T47D (cell line): ENCODE results near the gene DNM3.

Source experiments
- DNase-seq, 2 experiments: peaks; one replicate each; pipeline versions ENCODE4 v3.0.0 to v3.0.0-alpha.2; 2011 to 2012; ENCODE audit warnings: low read depth in 1 of 2, low spot score in 1 of 2
- JUND ChIP-seq: IDR thresholded peaks from 2 replicates; pipeline ENCODE4 v1.6.1; 2012; ENCODE audit warnings: low read depth
- in situ Hi-C: cut with HindIII; loops from 2 replicates; pipeline ENCODE4 v1.10.0; 2016; ENCODE audit warnings: low sequenced_read_pairs, low pct_unique_long_range_greater_than_20kb

DNM3 gene

DNA sequence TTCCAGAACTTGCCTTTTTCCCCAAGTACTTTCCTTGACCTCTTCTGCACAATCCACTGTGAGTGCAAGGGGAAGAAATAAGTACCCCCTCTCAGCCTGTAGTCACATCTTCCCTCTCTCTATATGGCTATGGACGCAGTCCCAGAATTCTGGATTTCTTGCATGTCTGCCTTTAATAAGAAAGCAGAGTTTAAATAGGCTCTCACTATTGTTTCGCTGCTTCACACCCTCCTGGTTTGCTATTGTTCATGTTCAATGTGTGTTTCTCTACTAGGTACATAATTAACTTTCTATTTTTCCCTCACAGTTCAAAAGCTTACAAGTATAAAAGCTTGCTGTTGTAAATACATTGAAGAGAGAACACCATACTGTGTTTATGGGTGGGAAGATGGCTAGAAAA lies 397.7 kb downstream of the DNM3 start:
- DNase-seq, result no peak
- TF ChIP-seq JUND, result no peak
- in situ Hi-C loops, result no loop called here

DNA sequence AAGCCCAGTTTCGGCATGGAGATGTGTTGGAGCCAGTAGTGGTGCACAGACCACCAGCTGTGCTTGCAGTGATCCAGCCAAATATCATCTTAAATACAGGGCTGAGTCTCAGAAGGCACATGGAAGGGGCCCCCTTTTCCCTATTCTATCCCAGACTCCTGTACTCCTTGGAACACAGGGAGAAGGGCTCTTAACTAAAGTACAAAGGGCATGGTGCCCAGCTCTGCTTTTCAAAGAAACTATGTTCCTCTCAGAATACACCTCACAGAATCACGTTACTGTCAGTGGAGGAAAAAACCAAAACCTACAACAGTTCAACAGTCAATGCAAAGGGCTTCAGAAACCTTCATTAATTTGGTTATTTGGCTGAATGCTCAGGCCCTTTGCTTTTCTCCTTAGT lies 398.6 kb downstream of the DNM3 start:
- no peak for TF ChIP-seq JUND
- in situ Hi-C loops, result no loop called here
- no peak for DNase-seq

DNA sequence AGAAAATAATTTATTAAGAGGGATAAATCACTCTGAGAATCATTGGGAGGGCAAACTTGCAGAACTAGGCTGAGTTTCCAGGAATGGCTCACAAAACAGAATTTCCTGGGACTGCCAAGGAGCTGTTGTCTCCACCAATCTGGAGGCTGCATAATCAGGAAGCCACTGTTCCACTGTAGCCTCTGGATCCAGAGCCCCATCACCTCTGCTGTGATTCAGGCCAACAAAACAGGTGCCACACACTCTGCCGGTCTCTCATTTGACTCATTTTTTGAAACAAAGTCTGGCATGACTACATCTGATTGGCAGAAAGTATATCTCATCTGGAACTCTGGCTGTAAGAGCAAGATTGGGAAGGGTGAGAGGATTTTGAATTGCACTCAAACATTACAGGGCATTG lies 400.2 kb downstream of the DNM3 start:
- no peak for DNase-seq
- in situ Hi-C loops, result no loop called here
- TF ChIP-seq JUND, result no peak

DNA sequence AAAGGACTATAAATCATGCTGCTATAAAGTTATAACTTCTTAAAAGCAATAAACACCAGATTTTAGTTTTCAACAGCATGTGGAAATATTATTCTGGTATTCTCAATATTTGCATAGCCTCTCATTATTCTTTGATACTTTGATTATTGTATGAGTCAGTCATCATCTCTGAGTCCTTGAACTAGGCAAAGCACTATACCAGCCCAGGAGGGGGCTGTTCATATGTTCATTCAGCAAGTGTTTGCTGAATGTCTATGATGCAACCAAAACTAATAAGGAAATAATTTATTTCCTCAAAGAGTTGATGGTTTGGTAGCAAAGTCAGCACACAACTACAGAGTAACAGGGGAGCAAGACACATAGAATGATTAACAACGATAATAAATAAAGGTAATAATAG lies 403.6 kb downstream of the DNM3 start:
- in situ Hi-C loops, result no loop called here
- no peak for TF ChIP-seq JUND
- peak in 1 of 2 experiments; percentile 12 for DNase-seq

DNA sequence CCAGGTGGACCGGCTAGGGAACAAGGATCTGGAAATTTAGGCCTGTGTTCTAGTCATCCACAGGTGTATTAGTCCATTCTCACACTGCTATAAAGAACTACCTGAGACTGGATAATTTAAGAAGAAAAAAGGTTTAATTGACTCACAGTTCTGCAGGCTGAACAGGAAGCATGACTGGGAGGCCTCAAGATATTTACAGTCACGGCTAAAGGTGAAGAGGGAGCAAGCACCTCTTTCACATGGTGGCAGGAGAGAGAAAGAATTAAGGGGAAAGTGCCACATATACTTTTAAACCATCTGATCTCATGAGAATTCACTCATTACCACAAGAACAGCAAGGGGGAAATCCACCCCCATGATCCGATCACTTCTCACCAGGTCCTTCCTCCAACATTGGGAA lies 404.5 kb downstream of the DNM3 start:
- in situ Hi-C loops, result no loop called here
- no peak for DNase-seq
- no peak for TF ChIP-seq JUND

DNA sequence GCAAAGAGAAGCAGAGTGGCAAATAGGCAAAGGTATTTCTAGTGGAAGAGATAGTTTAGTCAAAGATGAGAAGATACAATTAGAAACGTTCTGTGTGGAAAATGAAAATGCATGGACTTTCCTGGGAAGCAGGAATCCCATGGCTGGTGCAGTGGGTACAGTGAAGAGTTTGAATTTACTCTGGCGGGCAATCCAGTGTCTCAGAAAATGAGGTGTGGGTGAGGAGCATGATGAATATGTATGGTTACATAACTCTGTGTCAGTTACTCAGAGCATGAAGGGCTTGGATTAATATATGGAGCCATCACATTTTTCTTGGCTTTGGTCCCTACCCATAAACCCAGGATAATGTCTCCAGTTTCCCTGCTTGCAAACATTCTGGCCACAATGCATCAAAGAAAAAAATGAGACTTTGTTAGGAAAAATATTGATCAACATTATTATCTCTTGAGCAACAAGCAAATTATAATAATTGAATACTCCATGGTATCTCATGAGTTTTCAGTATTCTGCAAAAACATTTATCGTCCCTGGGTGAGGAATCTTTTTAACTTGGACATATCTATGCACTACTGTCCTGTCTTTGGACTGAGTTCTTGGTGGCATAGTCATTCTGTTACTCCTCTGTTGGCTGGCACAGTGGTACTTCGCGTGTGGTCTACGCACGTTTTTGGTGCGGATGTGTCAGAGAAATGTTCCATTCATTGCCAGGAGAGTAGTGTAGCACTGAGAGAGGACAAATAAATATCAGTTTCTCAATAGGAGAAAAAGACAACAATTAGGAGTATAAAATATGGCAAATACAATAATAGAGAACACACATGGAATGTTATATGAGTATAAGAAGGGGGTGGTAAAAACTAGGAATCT lies 405.5 kb downstream of the DNM3 start:
- no peak for TF ChIP-seq JUND
- DNase-seq, result no peak
- in situ Hi-C loops, result no loop called here

DNA sequence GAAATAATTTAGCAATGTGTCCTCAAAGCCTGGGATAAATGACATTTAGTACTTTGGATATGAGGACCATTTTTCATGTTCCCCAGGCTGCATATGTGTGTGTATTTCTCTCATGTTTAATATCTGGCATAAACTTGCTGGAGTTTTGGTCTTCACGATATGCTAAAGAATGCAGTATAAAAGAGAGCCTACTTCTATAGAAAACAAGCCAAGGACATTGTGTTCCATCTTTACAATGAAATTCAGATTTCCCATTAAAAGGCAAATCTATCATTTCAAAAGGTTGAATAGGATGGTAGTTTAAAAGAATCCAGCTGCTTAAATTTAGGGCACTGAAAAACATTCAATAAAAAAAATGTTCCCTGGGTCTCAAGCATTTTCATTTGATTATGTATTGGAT lies 410.2 kb downstream of the DNM3 start:
- in situ Hi-C loops, result no loop called here
- TF ChIP-seq JUND, result no peak
- DNase-seq, result no peak

DNA sequence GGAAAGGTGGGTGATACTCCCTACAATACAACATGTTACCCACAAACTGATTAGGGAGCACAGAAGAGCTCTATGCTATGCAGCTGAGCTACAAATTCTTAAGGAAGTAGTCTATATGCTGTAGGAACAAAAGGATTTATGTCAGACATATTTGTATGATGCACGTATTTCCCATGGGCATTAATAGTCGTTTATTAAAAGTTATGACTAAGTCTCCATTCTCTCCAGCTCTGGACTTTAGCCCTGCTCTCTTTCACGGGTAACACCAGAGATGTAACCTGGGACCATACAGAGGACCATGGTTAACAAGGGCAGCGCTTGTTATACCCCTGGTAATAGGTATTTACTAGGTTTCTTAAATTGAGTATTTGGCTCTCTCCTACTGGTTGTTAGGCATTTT lies 411.0 kb downstream of the DNM3 start:
- no peak for TF ChIP-seq JUND
- no peak for DNase-seq
- in situ Hi-C loops, result no loop called here

DNA sequence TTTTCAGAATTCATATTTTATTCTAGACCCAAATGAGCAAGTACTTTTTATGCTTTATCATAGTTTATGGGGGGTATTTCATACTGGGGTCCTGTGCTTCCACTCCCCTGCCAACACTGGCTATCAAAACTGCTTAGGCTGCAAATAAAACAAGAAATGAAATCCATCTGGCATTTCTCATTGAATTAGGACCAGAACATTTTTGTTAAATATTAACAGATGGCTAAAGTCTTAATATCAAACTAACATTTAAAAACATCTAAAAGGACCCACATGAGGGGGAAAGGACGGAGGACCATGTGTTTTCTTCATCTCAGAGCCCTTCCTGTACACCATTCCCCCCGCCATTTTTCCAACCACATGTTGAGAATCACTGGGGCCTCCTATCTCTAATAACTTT lies 411.7 kb downstream of the DNM3 start:
- in situ Hi-C loops, result no loop called here
- DNase-seq, result no peak
- TF ChIP-seq JUND, result no peak

DNA sequence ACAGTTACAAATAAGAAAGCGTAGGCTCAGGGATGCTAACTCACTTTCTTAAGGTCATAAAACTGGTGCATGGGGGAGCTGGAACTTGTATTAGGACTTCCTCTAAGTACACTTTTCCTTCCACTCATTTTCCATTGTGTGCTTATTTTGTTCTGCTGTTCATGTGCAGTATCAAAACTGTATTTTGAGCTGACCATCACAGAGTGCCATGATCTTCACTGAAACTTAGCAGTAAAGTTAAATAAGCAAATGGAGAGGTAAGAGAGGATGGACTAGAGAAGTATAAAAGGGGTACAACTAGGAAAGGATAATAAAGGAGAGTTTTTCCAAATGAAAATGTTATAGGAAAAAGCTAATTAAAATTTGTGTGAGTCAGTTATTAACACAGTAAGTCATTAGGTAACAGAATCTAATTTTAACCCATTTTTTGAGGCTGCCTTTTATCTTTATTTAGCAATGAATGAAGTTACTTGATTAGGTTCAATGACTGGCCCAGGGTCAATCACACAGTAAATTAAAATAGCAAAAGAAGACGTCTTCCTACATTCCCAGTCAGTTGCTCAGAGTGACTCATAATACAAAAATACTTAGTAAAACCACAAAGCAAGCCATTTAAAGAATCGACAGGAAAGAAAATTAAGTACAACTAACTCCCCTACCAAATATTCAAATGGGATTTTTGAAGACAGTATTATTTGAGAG lies 413.4 kb downstream of the DNM3 start:
- no peak for DNase-seq
- in situ Hi-C loops, result no loop called here
- TF ChIP-seq JUND, result no peak

DNA sequence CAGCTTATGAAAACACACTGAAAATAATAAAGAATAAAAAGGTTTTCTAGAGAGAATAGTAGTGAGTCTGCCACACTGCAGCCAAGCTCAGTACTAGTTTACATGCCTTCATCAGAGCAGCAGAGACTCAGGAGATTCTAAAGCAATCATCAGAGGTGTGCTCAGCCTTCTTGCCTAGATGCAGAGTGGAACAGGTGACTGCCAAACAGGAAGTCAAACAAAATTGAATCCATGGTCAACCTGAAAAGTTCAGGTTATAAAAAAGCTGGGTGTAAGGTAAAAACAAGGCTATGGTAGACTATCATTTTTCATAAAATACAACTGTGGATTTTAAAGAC lies 413.9 kb downstream of the DNM3 start:
- no peak for TF ChIP-seq JUND
- DNase-seq, result peak in 1 of 2 experiments; percentile 22
- in situ Hi-C loops, result no loop called here

DNA sequence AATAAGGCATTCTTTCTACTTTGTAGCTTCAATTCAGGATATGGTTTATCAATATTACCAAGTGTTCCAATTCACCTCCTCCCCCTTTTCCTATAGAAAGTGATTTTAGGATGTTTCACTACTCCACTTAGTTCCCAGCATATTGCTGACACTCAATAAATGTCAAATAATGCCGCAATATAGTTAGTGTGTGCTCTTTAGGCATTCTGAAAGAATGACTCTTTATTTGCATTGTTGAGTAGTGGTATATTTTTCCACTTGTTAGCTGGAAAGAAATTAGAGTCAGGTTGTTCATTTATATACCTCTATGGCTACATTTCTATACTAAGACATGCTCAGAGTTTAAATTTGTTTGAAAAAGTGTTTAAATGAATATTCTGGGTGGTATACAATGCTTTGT lies 424.6 kb downstream of the DNM3 start:
- DNase-seq, result no peak
- in situ Hi-C loops, result no loop called here
- no peak for TF ChIP-seq JUND

DNA sequence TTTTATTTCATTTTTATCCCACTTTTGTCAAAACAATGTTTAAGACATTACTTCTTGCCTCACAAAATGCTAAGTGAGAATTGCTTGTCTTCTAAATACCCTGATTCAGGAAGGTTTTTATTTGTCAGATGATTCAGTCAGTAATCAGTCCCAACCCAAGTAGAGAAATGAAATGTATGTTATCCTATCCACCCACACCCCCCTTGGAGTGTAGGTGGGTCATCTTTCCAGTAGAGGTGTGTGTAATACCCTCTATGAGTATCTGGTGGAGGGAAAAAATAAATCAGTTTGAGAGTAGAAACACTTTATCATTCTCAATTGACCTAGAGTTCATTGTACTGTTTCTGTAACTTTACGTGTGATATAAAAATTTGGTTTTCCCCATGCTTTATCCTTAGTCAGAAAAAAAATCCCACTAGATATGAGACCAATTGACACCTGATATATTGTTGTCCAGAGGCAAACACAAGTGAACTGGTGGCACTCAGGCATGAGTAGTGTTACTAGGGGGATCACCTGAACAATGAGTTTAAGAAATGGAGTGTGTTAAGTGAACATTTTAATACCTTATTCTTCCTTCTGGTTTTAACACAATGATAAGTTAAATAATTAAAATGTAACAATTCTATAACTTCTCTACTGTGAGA lies 425.4 kb downstream of the DNM3 start:
- DNase-seq, result no peak
- TF ChIP-seq JUND, result no peak
- in situ Hi-C loops, result no loop called here
